Panc1 (cell line): Measurements from ENCODE around the gene HTATSF1. TPM values are rescaled to one million over a fixed set of nuclear protein-coding genes. Genes with fewer than 3 reads are reported as not detected.
A peak's percentile ranks its signal among the peaks of the same experiment; 100 is the strongest.

Source experiments
- ATAC-seq: fragments of 200-7000 bp; cut with Tn5 transposase; 2 replicates; pipeline ENCODE4 v1.9.1; 2020; ENCODE audit warnings: mild to moderate bottlenecking, moderate library complexity
- BruUV-seq: library from RNA; stranded (reverse); fragments of 400-500 nt; replicated peaks from 2 replicates; lab custom pipeline; 2021; lab: Mats Ljungman, UMichigan
- CTCF ChIA-PET: fragments of 300-600 bp; sonication (Branson Sonifier 250); formaldehyde crosslinking; loops from one replicate; lab custom pipeline; 2022; ENCODE audit warnings: antibody characterized with exemption; lab: Charles Lee
- POLR2A ChIA-PET: fragments of 300-600 bp; sonication (Branson Sonifier 250); formaldehyde crosslinking; loops from one replicate; lab custom pipeline; 2022; ENCODE audit warnings: antibody characterized with exemption; lab: Charles Lee
- DNase-seq: peaks from one replicate; pipeline ENCODE4 v3.0.0-alpha.2; 2010; ENCODE audit warnings: low read depth, low spot score
- H3K27ac ChIP-seq: 2 replicates; pipeline ENCODE4 v1.5.1; 2011; ENCODE audit warnings: mild to moderate bottlenecking, low read length, inconsistent platforms
- H3K27me3 ChIP-seq: fragments of 200-500 bp; sonication (Bioruptor generic); 2 replicates; pipeline ENCODE4 v1.6.0; 2014; ENCODE audit warnings: low read length, inconsistent platforms; ENCODE audit not compliant: control insufficient read depth, insufficient read depth
- H3K36me3 ChIP-seq: fragments of 200-500 bp; sonication (Bioruptor generic); 2 replicates; pipeline ENCODE4 v1.5.1; 2014; ENCODE audit warnings: inconsistent platforms, mild to moderate bottlenecking, low read length, moderate library complexity; ENCODE audit not compliant: control insufficient read depth, insufficient read depth
- H3K4me1 ChIP-seq: 2 replicates; pipeline ENCODE4 v1.5.1; 2011; ENCODE audit warnings: inconsistent platforms, mild to moderate bottlenecking, low read length, moderate library complexity; ENCODE audit not compliant: control insufficient read depth, insufficient read depth
- H3K4me3 ChIP-seq, 2 experiments: 2 replicates each; pipeline ENCODE4 v1.5.1; 2011 to 2012; ENCODE audit warnings: low read depth in 2 of 2, low read length in 2 of 2, mild to moderate bottlenecking in 2 of 2, inconsistent platforms in 1 of 2, moderate library complexity in 1 of 2
- H3K9me3 ChIP-seq: fragments of 200-500 bp; sonication (Bioruptor generic); 2 replicates; pipeline ENCODE4 v1.5.1; 2014; ENCODE audit warnings: low read depth, mild to moderate bottlenecking, inconsistent platforms, low read length, moderate library complexity; ENCODE audit not compliant: control insufficient read depth, insufficient read depth
- POLR2AphosphoS5 ChIP-seq: IDR thresholded peaks from 2 replicates; pipeline ENCODE4 v1.6.1; 2012; ENCODE audit warnings: mild to moderate bottlenecking, low read depth, low read length, moderate library complexity
- REST ChIP-seq, 2 experiments: IDR thresholded peaks; 2 replicates each; pipeline ENCODE4 v1.6.1; 2011 to 2012; ENCODE audit warnings: low read depth in 2 of 2, control low read depth in 1 of 2, low read length in 1 of 2, mild to moderate bottlenecking in 1 of 2, moderate library complexity in 1 of 2; ENCODE audit not compliant: insufficient read depth in 1 of 2
- SIN3A ChIP-seq: IDR thresholded peaks from 2 replicates; pipeline ENCODE4 v1.6.1; 2012; ENCODE audit warnings: low read depth, mild to moderate bottlenecking, low read length, moderate library complexity, borderline replicate concordance; ENCODE audit not compliant: insufficient read depth
- in situ Hi-C: cut with HindIII; loops from 2 replicates; pipeline ENCODE4 v1.10.0; 2016; ENCODE audit warnings: low sequenced_read_pairs, low pct_unique_long_range_greater_than_20kb
- intact Hi-C: fragments of 100-400 bp; cut with micrococcal nuclease; formaldehyde crosslinking; loops from one replicate; pipeline ENCODE4 v1.10.0; 2022; ENCODE audit not compliant: unreplicated experiment
- total RNA-seq: library from RNA; stranded (reverse); gene quantifications from one replicate; pipeline ENCODE4 v1.2.1, GENCODE V29; 2021; ENCODE audit not compliant: unreplicated experiment
- TF ChIP-seq, protein P1 (sequence below): fragments of 450-650 bp; IDR thresholded peaks from 2 replicates; pipeline ENCODE4 v1.5.1; 2017; ENCODE audit warnings: mild to moderate bottlenecking

Gene HTATSF1
- total RNA-seq, 1 experiment from 2014 or later = 76.0 TPM

DNA sequence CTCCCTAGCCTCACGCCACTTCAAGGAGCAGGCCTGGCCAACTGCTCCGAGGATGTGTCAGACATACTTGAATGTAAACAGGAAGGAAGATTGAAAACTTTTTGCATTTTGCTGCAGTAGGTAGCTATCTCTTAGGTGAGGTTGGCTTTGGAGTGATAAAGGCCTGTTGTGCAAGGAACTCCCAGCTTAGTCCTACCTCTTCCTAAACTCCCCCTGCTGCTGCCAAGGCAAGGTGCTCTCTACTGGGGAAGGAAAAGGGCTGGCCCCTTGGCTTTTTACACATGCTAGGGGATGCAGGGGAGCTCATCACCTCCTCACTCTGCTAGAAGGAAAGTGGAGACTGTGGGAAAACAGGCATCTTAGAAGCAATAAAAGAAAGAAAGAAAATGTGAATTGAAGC lies 20.4 kb upstream of the HTATSF1 start:
- BruUV-seq = no TSS peak
- Histone ChIP-seq H3K27ac (no peak overlapping the region), H3K36me3 (no peaks in the 10 kb centered on the region), H3K4me1 (no peaks in the 10 kb centered on the region), H3K9me3 (no peaks in the 10 kb centered on the region), H3K27me3 (peaks cover 2% of the 10 kb centered on the region; the same call in 1 of the 2 replicates), H3K4me3 (no peak overlapping the region)
- ATAC-seq = peak; percentile 77; the same call in 1 of the 2 replicates
- no peak for TF ChIP-seq POLR2AphosphoS5
- TF ChIP-seq, protein P1, sequence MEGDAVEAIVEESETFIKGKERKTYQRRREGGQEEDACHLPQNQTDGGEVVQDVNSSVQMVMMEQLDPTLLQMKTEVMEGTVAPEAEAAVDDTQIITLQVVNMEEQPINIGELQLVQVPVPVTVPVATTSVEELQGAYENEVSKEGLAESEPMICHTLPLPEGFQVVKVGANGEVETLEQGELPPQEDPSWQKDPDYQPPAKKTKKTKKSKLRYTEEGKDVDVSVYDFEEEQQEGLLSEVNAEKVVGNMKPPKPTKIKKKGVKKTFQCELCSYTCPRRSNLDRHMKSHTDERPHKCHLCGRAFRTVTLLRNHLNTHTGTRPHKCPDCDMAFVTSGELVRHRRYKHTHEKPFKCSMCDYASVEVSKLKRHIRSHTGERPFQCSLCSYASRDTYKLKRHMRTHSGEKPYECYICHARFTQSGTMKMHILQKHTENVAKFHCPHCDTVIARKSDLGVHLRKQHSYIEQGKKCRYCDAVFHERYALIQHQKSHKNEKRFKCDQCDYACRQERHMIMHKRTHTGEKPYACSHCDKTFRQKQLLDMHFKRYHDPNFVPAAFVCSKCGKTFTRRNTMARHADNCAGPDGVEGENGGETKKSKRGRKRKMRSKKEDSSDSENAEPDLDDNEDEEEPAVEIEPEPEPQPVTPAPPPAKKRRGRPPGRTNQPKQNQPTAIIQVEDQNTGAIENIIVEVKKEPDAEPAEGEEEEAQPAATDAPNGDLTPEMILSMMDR = peak; percentile 39
- CTCF ChIA-PET = no interaction called here
- no peak for DNase-seq
- POLR2A ChIA-PET = no interaction called here
- intact Hi-C loops = no loop called here
- in situ Hi-C loops = no loop called here

DNA sequence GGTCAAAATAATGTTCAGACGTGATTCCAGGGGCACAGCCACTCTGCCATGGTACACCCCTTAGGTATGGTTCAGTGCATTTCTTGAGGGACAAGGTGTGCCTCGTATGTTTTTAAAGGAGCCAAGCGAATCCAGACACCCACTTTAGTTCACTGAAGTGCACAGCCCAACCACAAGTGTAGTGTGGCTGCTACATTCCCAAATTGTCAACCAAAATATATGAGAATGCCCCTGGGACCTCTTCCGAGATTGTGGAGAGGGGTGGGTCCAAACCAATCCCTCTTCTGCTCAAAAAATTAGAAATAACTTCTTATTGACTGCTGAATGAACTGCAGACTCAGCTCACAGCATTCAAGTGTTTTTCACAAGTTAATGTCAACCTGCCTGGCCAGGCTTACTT lies 17.0 kb upstream of the HTATSF1 start:
- H3K27me3 ChIP-seq = peaks cover 8% of the 10 kb centered on the region; the same call in 1 of the 2 replicates
- H3K4me3 ChIP-seq = no peak overlapping the region
- no peaks in the 10 kb centered on the region for H3K9me3 ChIP-seq
- no TSS peak for BruUV-seq
- no peaks in the 10 kb centered on the region for H3K36me3 ChIP-seq
- in situ Hi-C loops = no loop called here
- ChIA-PET CTCF (no interaction called here), POLR2A (no interaction called here)
- intact Hi-C loops = loop anchor here (10.0 kb wide), 1 partner anchor 206 kb away; no protein-coding TSS in a partner anchor
- DNase-seq (no peak), ATAC-seq (no peak)
- no peaks in the 10 kb centered on the region for H3K4me1 ChIP-seq
- no peak for TF ChIP-seq REST (IDR thresholded peaks at IDR 0.05; ENCODE audit: insufficient read depth in 1 of 2, low read depth in 2 of 2, low read length in 1 of 2)
- TF ChIP-seq SIN3A = no peak
- no peak for TF ChIP-seq POLR2AphosphoS5
- TF ChIP-seq, protein P1 = no peak
- H3K27ac ChIP-seq = no peak overlapping the region
